WTC11 (cell line): ENCODE data around the gene SCD5. TPM values are rescaled to one million over a fixed set of nuclear protein-coding genes. Genes with fewer than 3 reads are reported as not detected.

ENCODE experiments used
- ATAC-seq: fragments of 200-7000 bp; cut with Tn5 transposase; 2 replicates; pipeline ENCODE4 v1.10.0; 2021; ENCODE audit warnings: mild to moderate bottlenecking, moderate library complexity
- CTCF ChIA-PET: fragments of 300-600 bp; sonication (Branson Sonifier 250); formaldehyde crosslinking; loops from one replicate; lab custom pipeline; 2021; ENCODE audit warnings: antibody characterized with exemption; lab: Charles Lee
- POLR2A ChIA-PET: fragments of 350-600 bp; sonication (Branson Sonifier 250); formaldehyde crosslinking; loops from one replicate; lab custom pipeline; 2021; ENCODE audit warnings: antibody characterized with exemption; lab: Charles Lee
- DNase-seq: peaks from one replicate; pipeline ENCODE4 v3.0.0; 2021; ENCODE audit warnings: low spot score
- H3K27ac Mint-ChIP-seq: 2 replicates; pipeline ENCODE4 v1.8.0; 2021; ENCODE audit warnings: mixed read lengths
- H3K27me3 Mint-ChIP-seq: 2 replicates; pipeline ENCODE4 v1.8.0; 2021; ENCODE audit warnings: low read depth, mild to moderate bottlenecking, moderate library complexity, mixed read lengths
- H3K36me3 Mint-ChIP-seq: 2 replicates; pipeline ENCODE4 v1.8.0; 2021; ENCODE audit warnings: mixed read lengths
- H3K4me1 Mint-ChIP-seq: 2 replicates; pipeline ENCODE4 v1.8.0; 2022; ENCODE audit warnings: mixed read lengths
- H3K4me3 Mint-ChIP-seq: 2 replicates; pipeline ENCODE4 v1.8.0; 2021; ENCODE audit warnings: mild to moderate bottlenecking, moderate library complexity, mixed read lengths
- H3K9me3 Mint-ChIP-seq: 2 replicates; pipeline ENCODE4 v1.8.0; 2021; ENCODE audit warnings: mixed read lengths
- AR ChIP-seq: fragments of 250-450 bp; sonication (Bioruptor Pico); IDR thresholded peaks from 2 replicates; pipeline ENCODE4 v1.9.0; 2021; ENCODE audit warnings: mild to moderate bottlenecking
- E2F1 ChIP-seq: sonication (generic); formaldehyde crosslinking; IDR thresholded peaks from 2 replicates; pipeline ENCODE4 v1.8.0; 2022; ENCODE audit warnings: mild to moderate bottlenecking, missing genetic modification reagents
- ESRRA ChIP-seq: sonication (generic); formaldehyde crosslinking; IDR thresholded peaks from 2 replicates; pipeline ENCODE4 v1.8.1; 2022; ENCODE audit warnings: mild to moderate bottlenecking, missing genetic modification reagents, borderline replicate concordance
- FOXP4 ChIP-seq: sonication (generic); formaldehyde crosslinking; IDR thresholded peaks from 2 replicates; pipeline ENCODE4 v1.8.0; 2022; ENCODE audit warnings: mild to moderate bottlenecking, missing genetic modification reagents
- GRHL2 ChIP-seq: fragments of 250-450 bp; sonication (Bioruptor Pico); IDR thresholded peaks from 2 replicates; pipeline ENCODE4 v1.8.0; 2022; ENCODE audit warnings: mild to moderate bottlenecking, moderate library complexity; ENCODE audit not compliant: insufficient replicate concordance, severe bottlenecking
- NR2C2 ChIP-seq: sonication (generic); formaldehyde crosslinking; IDR thresholded peaks from 2 replicates; pipeline ENCODE4 v1.8.0; 2022; ENCODE audit warnings: mild to moderate bottlenecking, missing genetic modification reagents
- NR3C1 ChIP-seq: sonication (generic); formaldehyde crosslinking; conservative IDR thresholded peaks from 2 replicates; pipeline ENCODE4 v1.8.1; 2023; ENCODE audit warnings: low read depth, mild to moderate bottlenecking, missing genetic modification reagents
- PREB ChIP-seq: sonication (generic); formaldehyde crosslinking; IDR thresholded peaks from 2 replicates; pipeline ENCODE4 v1.8.1; 2022; ENCODE audit warnings: mild to moderate bottlenecking, missing genetic modification reagents, moderate library complexity, borderline replicate concordance
- ZBTB43 ChIP-seq: sonication (generic); formaldehyde crosslinking; IDR thresholded peaks from 2 replicates; pipeline ENCODE4 v1.8.1; 2023; ENCODE audit warnings: mild to moderate bottlenecking, missing genetic modification reagents
- ZMAT4 ChIP-seq: fragments of 250-450 bp; sonication (Bioruptor Pico); IDR thresholded peaks from 2 replicates; pipeline ENCODE4 v1.9.0; 2021; ENCODE audit warnings: mild to moderate bottlenecking
- ZNF121 ChIP-seq: sonication (generic); formaldehyde crosslinking; IDR thresholded peaks from 2 replicates; pipeline ENCODE4 v1.8.0; 2023; ENCODE audit warnings: missing genetic modification reagents
- ZNF263 ChIP-seq: sonication (generic); formaldehyde crosslinking; IDR thresholded peaks from 2 replicates; pipeline ENCODE4 v1.8.1; 2022; ENCODE audit warnings: low read depth, mild to moderate bottlenecking, moderate library complexity, missing genetic modification reagents
- ZNF416 ChIP-seq: fragments of 250-450 bp; sonication (Bioruptor Pico); IDR thresholded peaks from 2 replicates; pipeline ENCODE4 v1.9.0; 2021; ENCODE audit warnings: mild to moderate bottlenecking, inconsistent platforms
- ZNF423 ChIP-seq: fragments of 250-450 bp; sonication (Bioruptor Pico); IDR thresholded peaks from 2 replicates; pipeline ENCODE4 v2.1.2; 2022; ENCODE audit warnings: mild to moderate bottlenecking, moderate library complexity
- total RNA-seq: library from RNA; stranded (reverse); gene quantifications from 3 replicates; pipeline ENCODE4 v1.2.3, GENCODE V29; 2021

The SCD5 gene
- total RNA-seq, 1 experiment from 2014 or later = 6.3 TPM

DNA sequence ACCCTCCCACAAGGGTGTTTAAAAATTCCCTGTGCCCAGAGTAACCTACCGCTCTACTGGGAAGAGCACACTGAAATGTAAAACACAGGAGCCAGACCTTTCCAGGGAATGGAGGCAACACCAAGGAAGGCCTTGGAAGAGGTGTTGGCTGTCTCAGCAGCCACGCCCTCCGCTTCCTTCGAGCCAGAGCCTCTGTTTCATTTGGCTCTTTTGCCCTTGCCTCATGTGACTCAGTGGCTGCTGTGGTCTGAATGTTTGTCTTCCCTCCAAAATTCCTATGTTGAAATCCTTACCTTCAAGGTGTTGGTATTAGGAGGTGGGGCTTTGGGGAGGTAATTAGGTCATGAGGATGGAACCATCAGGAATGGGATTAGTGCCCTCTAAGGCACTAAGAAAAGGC lies 11.3 kb downstream of the SCD5 start (continued):
- TF ChIP-seq FOXP4 (no peak), ZBTB43 (no peak)
- TF ChIP-seq, all 79 proteins: peak for 0

DNA sequence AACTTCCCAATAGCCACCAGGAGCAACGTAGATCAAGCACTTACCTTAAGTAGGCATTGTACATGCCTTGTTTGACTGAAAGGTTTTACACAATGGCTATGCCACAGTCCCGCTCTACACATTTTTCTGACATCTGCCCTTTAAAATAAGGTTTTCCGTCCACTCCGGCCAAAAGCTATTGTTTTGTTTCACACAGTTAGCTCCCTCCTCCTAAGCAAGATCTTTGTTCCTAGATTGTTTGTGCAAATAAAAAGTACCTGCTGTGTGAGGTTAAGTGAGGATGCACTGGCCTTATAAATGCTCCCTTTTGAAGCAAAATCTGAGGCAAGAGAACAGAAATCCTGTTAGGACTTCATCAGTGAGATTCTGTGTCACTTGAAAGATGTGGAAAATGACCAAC lies 11.8 kb downstream of the SCD5 start:
- ChIA-PET POLR2A (no interaction called here), CTCF (interaction anchor here (1.2 to 2.4 kb wide), 2 partner anchors 12 to 48 kb away, joined by 4 to 13 read pairs; partner anchors contain the start of gene SCD5)
- no peaks in the 10 kb centered on the region for H3K9me3 Mint-ChIP-seq
- H3K27ac Mint-ChIP-seq = no peak overlapping the region
- peaks cover 2% of the 10 kb centered on the region; the same call in 1 of the 2 replicates for H3K36me3 Mint-ChIP-seq
- peaks cover 43% of the 10 kb centered on the region for H3K4me1 Mint-ChIP-seq
- H3K4me3 Mint-ChIP-seq = no peak overlapping the region
- DNase-seq (no peak), ATAC-seq (no peak)
- peaks cover 100% of the 10 kb centered on the region for H3K27me3 Mint-ChIP-seq
- no peak for TF ChIP-seq ZNF416 (CRISPR knock-in tag)

DNA sequence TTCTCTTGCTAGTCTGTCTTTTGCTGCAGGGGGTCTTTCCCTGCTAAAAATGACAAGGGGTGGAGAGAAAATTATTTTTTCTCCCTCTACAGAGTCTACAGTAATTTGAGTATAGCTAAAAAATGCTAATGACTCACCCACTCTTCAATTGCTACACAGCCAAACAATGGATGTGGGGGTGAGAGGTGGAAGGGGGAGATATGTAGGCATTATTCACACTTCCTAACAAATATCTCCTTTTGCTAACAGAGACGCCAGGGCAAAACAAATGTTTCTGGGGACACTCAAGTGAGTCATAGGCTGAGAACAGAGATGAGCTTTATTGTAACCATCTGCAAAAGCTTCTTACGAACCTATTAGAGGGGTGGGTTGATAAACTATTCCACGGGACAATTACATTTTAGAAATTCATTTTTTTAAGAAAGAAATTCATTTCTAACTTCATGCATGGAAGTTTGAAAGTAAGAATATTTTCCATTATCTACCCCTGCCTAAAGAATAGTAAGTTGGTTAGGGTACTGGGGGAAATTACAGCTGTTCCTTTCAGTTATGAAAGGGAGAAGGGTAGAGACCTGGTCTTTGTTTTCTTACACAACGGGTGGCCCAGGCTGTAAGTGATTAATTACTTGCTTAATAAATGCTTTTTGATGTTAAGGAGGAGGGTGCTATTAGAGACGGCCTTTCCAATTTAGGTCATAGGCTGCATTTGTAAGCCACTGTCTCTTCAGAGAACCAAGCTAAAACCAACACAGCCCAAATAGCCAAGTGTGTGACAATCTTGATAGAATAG lies 12.8 kb downstream of the SCD5 start:
- POLR2A ChIA-PET = interaction anchor here (1.4 to 1.8 kb wide), 2 partner anchors 11 to 13 kb away, joined by 4 to 7 read pairs; partner anchors contain the start of gene SCD5
- ATAC-seq (no peak), DNase-seq (no peak)
- CTCF ChIA-PET = interaction anchor here (0.8 to 2.4 kb wide), 7 partner anchors 11 to 501 kb away, joined by 3 to 13 read pairs (median 3); partner anchors contain the start of gene SCD5
- Mint-ChIP-seq H3K4me1 (peaks cover 46% of the 10 kb centered on the region), H3K36me3 (peaks cover 2% of the 10 kb centered on the region; the same call in 1 of the 2 replicates), H3K27me3 (peaks cover 100% of the 10 kb centered on the region), H3K9me3 (no peaks in the 10 kb centered on the region), H3K27ac (no peak overlapping the region), H3K4me3 (no peak overlapping the region)
- TF ChIP-seq NR2C2 (CRISPR knock-in tag) = no peak
- TF ChIP-seq, all 79 proteins: peak for 0

DNA sequence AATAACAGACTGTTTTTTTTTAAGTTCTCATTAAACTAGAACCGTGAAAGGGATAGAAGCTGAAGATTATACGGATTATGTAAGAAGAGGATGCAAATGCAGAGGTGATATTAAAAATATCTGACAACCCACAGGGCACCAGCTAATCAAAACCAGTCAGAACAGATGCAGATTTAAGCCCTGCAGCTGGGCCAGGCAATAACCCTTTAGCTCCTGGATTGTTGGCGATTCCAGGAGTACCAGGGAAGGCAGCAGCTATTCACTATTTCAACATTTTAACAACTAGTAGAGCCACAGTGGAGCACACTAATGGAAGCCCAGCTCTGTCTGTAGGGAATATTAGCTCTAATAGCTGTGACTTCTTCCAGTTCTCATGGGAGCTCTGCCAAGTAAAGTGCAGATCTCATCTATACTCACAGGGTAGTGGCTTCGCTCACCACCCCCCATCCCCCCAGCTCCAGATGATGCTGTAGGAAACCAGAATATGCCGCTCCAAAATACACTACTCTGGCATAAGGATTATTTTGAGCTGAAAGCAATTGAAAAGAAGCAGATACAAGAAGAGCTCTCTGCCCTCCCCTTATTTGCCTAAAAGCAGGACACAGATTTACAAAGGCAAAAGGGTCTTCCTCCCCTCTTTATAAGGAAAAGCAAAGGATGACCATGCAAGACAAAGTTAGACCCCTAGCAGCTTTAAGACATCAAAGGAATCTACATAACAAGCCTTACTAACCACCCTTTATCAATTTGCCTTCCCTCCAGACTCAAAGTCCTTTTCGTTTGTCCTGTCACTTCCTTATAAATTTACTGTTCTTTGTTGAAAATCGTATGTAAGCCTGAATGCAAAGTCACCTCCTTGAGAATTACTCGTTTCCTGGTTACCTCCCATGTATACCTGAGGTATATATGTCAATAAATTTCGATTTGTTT lies 13.7 kb downstream of the SCD5 start:
- POLR2A ChIA-PET = interaction anchor here (0.6 to 1.8 kb wide), 3 partner anchors 8 to 14 kb away, joined by 3 to 7 read pairs (median 4); partner anchors contain the start of gene SCD5
- DNase-seq = no peak
- TF ChIP-seq ZMAT4 (CRISPR knock-in tag) = no peak
- no peak for TF ChIP-seq AR (CRISPR knock-in tag)
- TF ChIP-seq ZNF423 = no peak
- TF ChIP-seq ZNF121 (CRISPR knock-in tag) = no peak
- no peak for TF ChIP-seq ZNF263
- TF ChIP-seq PREB = no peak
- no peak for TF ChIP-seq ESRRA (CRISPR knock-in tag)
- TF ChIP-seq E2F1 (CRISPR knock-in tag) = no peak
- TF ChIP-seq GRHL2 (CRISPR knock-in tag) = no peak
- no peak for TF ChIP-seq NR3C1 (CRISPR knock-in tag)

More for the DNA sequence above, 13.7 kb downstream of the SCD5 start:
- Mint-ChIP-seq H3K4me3 (peak overlapping the region; percentile 46), H3K27me3 (peaks cover 99% of the 10 kb centered on the region), H3K9me3 (no peaks in the 10 kb centered on the region), H3K36me3 (peaks cover 2% of the 10 kb centered on the region; the same call in 1 of the 2 replicates), H3K4me1 (peaks cover 53% of the 10 kb centered on the region), H3K27ac (no peak overlapping the region)
- CTCF ChIA-PET = interaction anchor here (0.5 to 2.4 kb wide), 8 partner anchors 12 to 500 kb away, joined by 3 to 13 read pairs (median 4); partner anchors contain the start of gene SCD5
- ATAC-seq = peak; percentile 10; the same call in 1 of the 2 replicates
